Measurements from ENCODE around the gene LCE3D.

DNA sequence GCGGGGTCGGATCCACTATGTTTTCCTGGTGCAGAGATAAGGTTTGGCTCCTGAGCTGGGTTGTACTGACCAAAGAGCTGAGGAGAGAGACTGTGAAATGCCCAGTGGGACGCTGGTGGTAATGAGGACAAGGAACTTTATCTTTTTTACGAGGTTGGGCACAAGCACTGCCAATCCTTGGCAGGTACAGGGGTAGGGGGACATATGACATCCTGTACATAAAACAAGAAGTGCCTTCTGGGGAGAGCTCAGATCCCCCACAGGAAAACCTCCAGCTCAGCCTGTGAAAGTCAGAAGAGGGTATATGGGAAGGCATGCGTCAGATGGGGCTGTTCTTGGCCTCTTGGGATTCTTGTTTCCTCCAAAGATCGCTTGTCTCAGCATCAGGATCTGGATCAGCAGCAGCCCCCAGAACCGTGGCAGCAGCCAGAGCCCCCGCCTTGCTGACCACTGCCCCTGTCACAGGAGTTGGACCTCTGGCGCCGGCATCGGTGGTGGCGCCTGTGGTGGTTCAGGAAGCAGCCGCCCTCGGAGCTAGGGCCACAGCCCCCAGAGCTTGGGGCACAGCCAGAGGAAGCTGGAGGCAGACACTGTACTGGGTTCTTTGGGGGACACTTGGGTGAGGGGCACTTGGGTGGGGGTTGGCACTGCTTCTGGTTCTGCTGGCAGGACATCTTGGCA, 14.6 kb downstream of the LCE3D start:
- TF ChIP-seq, protein P1, sequence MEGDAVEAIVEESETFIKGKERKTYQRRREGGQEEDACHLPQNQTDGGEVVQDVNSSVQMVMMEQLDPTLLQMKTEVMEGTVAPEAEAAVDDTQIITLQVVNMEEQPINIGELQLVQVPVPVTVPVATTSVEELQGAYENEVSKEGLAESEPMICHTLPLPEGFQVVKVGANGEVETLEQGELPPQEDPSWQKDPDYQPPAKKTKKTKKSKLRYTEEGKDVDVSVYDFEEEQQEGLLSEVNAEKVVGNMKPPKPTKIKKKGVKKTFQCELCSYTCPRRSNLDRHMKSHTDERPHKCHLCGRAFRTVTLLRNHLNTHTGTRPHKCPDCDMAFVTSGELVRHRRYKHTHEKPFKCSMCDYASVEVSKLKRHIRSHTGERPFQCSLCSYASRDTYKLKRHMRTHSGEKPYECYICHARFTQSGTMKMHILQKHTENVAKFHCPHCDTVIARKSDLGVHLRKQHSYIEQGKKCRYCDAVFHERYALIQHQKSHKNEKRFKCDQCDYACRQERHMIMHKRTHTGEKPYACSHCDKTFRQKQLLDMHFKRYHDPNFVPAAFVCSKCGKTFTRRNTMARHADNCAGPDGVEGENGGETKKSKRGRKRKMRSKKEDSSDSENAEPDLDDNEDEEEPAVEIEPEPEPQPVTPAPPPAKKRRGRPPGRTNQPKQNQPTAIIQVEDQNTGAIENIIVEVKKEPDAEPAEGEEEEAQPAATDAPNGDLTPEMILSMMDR (optimal IDR thresholded peaks at IDR 0.05 in 1 of 3, IDR thresholded peaks at IDR 0.05 in 1 of 3, conservative IDR thresholded peaks at IDR 0.05 in 1 of 3; ENCODE audit: extremely low read depth in 1 of 3, insufficient read depth in 2 of 3, low read length in 3 of 3), result no peak
- TF ChIP-seq EZH2 (IDR thresholded peaks at IDR 0.05; ENCODE audit: low read length), result no peak

All from keratinocyte (primary cell).